Ovary (tissue), 3 donors: ENCODE results near the gene C1QA.

ENCODE experiments used
- CTCF ChIP-seq, 3 donors: fragments of 450-650 bp in 2 of 3; fragments of 200-600 bp in 1 of 3; IDR thresholded peaks; one replicate each; pipeline versions ENCODE4 v1.5.1 to v1.8.0; 2016 to 2022; ENCODE audit warnings: antibody characterized with exemption in 3 of 3, mild to moderate bottlenecking in 1 of 3
- POLR2A ChIP-seq: fragments of 450-650 bp; IDR thresholded peaks from one replicate; pipeline ENCODE4 v1.6.1; 2017; ENCODE audit warnings: antibody characterized with exemption, mild to moderate bottlenecking, moderate library complexity
- donor health status: DM: no; HTN: no; CAD: no.

- TF ChIP-seq CTCF (IDR thresholded peaks at IDR 0.05) (no peak), POLR2A (no peak)
Observed at GRCh38 chr1:22673486-22674409, 37.3 kb downstream of the C1QA start.
